ENCODE data around the gene NAMPT.

Gene NAMPT

DNA sequence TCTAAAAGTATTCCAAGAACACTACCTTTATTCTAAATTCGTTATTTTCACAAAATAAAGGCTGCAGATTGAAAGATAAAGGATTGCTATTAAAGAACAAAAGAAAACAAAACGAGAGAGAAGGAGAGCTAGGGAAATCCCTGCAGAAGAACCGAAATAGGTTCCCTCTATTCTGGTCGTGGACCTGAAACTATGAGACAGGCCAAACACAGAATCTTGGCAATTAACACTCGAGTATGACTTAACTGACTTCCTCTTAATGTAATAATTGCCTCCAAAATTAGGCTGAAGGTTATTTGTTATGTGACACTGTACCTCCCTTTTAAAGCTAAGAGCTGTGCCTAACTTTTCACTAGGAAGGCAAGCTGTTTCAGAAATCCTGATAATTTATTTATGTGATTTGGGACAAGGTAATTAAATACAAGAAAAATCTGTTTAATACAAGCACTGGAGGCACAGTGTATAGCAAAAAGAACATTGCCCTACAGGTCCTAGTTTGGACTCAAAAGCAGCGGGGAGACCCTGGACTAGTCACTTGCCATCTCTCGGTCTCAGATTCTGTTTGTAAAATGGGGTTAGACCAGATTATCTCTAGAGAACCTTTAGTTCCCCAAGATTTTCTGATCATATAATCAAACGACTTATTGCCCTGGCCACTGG is 11.6 kb downstream of the NAMPT start:
- DNase-seq (ENCODE audit: low read depth in 2 of 2), result no peak

GRCh38 chr7:106270122-106270977 is 14.4 kb downstream of the NAMPT start:
- no peak for DNase-seq (ENCODE audit: low read depth in 2 of 2)

GRCh38 chr7:106269254-106269961 is 15.4 kb downstream of the NAMPT start:
- no peak for DNase-seq (ENCODE audit: low read depth in 2 of 2)

- no peak for DNase-seq (ENCODE audit: low read depth in 2 of 2)
Observed at GRCh38 chr7:106265133-106265532, 19.6 kb downstream of the NAMPT start.

DNA sequence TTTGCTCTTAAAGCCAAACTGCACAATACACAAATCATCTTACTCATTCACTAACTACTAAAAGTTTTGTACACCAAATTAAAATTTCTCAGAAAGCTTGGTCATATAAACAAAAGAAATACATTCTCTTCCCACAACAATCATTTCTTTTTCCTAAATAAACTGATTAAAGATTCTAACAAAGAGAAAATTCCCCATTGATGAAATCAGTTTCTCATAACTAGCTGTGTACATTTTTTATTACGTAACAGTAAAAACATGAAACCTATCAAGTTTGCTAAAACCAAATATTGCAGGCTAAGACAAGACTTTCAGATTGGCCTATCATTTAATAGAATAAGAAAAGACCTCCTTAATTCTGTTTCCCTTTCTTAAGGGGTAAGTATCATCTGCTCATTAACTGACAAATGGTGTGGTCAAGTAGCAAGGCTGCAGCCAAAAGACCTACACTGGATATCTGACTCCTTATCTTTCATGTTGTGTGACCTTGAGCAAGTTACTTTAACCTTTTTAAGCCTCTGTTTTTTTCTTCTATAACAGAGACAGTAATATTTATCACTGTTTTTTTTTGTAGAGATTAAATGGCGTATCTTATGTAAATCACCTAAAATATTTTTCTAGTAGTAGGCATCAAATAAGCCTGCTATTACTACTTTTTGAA is 22.4 kb downstream of the NAMPT start:
- no peak for DNase-seq (ENCODE audit: low read depth in 2 of 2)

DNA sequence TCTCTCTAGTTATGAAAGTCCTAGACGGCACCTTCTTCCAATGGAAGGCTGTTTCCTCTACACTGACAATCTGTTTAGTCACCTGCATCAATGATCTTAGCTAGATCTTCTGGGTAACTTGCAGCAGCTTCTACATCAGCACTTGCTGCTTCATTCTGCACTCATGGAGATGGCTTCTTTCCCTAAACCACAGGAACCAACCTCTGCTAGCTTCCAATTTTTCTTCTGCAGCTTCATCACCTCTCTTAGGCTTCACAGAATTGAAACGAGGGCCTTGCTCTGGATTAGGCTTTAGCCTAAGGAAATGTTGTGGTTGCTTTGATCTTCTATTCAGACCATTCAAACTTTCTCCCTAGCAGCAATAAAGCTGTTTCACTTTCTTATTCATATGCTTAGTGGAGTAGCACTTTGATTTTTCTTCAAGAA is 24.6 kb downstream of the NAMPT start:
- no peak for DNase-seq (ENCODE audit: low read depth in 2 of 2)

DNA sequence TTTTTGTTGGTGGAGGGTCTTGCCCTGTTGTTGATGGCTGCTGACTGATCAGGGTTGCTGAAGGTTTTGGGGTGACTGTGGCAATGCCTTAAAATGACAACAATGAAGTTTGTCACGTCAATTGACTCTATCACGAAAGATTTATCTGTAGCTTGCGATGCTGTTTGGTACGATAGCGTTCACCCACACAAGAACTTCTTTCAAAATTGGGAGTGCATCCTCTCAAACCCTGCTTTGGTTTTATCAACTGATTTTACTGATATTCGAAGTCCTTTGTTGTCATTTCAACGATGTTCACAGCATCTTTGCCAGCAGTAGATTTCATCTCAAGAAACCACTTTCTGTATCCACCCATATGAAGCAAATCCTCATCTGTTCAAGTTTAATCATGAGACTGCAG is 26.0 kb downstream of the NAMPT start:
- DNase-seq (ENCODE audit: low read depth in 2 of 2), result no peak

DNA sequence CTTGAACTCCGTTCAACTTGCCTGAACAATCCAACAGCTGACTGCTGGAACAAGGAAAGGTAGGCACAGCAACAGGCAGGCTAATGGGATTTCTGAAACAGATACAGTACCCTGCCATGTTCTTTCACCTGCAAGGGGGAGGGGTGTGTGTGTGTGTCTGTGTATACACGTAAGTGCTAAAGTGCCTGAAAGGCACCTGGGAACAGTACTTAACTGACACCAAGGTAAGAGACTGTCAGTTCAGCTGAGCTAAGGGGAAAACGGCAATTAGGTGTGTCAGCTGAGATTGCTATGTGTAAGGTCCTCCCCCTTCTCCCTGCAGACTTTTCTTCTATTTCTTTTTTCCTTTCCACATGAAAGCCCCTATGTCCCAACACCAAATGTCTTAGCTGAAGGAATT is 27.0 kb downstream of the NAMPT start:
- no peak for DNase-seq (ENCODE audit: low read depth in 2 of 2)

GRCh38 chr7:106256144-106256543 is 28.6 kb downstream of the NAMPT start:
- DNase-seq (ENCODE audit: low read depth in 2 of 2), result no peak

GRCh38 chr7:106255246-106255645 is 29.5 kb downstream of the NAMPT start:
- DNase-seq (ENCODE audit: low read depth in 2 of 2), result no peak

GRCh38 chr7:106254525-106255116 is 30.2 kb downstream of the NAMPT start:
- no peak for DNase-seq (ENCODE audit: low read depth in 2 of 2)

DNA sequence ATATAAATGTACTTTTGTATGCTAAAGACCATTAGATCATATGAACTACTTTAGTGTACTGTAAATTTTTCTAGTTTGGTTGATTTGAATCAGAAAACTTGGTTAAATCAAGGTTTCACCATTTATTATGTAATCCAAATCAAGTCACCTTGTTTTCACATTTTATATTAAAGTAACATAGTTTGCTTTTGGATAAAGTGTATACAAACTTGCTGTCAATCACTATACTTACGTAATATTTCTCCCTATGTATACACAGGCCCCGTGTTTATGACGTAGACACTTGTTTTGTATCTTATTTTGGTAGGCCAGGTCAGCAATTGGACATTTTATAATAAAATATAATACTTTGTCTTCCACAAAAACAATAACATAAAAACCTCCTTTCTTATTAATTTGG is 32.2 kb downstream of the NAMPT start:
- no peak for DNase-seq (ENCODE audit: low read depth in 2 of 2)

DNA sequence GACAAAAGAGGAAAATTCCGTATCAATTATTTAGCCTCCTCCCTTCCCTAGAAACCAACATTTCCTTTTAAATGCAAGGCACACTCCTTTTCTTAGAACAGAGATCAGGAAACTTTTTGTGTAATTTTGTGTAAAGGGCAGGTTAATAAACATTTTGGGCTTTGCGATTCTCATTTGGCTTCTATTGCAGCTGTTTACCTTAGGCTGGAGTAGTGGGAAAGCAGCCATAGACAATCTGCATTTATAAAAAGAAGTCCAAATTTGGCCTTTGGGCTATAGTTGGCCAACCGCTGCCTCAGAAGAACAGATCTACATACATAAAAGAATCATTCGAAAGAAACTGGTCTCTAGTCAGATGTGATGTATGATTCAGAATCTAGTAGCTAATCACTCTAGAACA is 35.3 kb downstream of the NAMPT start:
- no peak for DNase-seq (ENCODE audit: low read depth in 2 of 2)

DNA sequence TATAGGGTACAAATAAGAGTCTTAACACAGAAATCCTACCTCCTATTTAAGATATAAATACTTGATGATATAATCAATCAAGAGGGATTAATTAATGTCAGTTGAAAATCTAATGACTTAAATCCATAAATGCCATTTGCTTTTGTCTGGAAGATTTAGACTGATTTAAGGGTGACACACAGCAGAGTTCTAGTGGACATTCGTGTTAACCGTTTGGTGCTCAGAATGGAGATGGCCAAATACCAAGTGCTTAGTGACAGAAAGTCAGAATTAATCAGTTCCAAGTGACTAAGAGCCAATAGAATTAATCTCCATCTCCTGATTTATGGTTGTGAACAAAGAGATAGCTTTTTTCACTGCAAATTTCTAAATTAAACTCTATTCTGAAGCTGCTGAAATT is 36.2 kb downstream of the NAMPT start:
- DNase-seq (ENCODE audit: low read depth in 2 of 2), result no peak

DNA sequence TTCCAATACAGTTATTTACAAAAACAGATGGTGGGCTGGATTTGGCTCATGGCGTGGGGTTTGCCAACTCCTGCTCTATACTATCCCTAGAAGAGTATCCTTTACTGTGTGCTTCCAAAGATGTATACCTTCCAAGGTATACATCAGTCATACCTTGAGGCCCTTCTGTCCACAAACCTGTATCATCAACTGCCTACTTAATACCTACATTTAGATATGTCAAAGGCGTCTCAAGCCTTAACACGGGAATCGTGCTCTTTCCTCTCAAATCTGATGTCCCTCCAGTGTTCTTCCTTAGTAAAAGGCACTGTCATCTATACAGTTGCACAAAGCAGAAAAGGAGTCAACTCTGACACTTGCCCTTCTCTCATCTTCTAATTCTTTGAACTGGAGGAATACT is 36.9 kb downstream of the NAMPT start:
- DNase-seq (ENCODE audit: low read depth in 2 of 2), result no peak

- DNase-seq (ENCODE audit: low read depth in 2 of 2), result no peak
Observed at GRCh38 chr7:106246902-106247711, 37.7 kb downstream of the NAMPT start.

GRCh38 chr7:106243893-106244292 is 40.9 kb downstream of the NAMPT start:
- no peak for DNase-seq (ENCODE audit: low read depth in 2 of 2)

DNA sequence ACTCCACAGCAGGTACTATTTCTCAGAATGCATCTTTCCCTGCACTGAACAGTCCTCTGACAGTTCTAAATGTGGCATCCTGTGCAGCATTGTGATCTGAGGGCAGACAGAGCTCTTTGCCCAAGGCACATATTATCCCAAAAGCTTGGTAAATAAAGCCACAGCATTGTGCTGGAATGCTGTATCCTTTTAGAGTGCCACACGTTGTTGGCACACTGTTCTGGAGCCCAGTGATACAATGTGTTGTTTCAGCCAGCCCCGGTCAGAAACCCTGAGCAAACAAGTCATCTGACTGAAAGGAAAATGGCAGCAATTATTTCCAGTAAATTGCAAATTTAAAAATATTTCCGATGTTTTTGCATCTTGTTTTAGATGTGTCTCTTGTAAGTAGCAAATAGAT is 45.4 kb downstream of the NAMPT start:
- DNase-seq (ENCODE audit: low read depth in 2 of 2), result no peak

DNA sequence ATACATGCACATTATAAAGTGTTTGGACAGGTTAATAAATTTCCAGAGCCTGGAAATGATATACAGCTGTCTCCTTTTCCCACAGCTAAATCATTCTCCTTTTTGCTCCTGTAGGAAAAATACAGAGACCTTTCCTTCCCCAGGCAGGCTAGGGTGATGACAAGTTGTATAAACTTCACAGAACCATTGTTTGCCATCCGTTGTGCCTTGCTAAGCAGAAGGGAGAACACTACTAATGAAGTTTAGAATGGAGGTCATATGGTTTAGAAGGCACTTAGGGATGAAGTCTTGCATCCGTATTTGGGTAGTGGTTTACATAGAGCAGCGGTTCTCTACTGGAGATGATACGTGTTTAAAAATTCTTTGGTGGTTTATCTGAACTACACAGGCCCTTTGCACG is 46.0 kb downstream of the NAMPT start:
- DNase-seq (ENCODE audit: low read depth in 2 of 2), result no peak

GRCh38 chr7:106236065-106236464 is 48.7 kb downstream of the NAMPT start:
- DNase-seq (ENCODE audit: low read depth in 2 of 2), result no peak

- DNase-seq (ENCODE audit: low read depth in 2 of 2), result no peak
Observed at GRCh38 chr7:106234425-106234824, 50.4 kb downstream of the NAMPT start.
